B cell (primary cell): ENCODE measurements around the gene ATP7B. TPM values are rescaled to one million over a fixed set of nuclear protein-coding genes. Genes with fewer than 3 reads are reported as not detected.
"Not testable (repeated sequence)": the region's sequence is repeated elsewhere in the genome, so short reads cannot be mapped to it uniquely, and the experiment has no call there.

Experiments
- ATAC-seq: fragments of 200-7000 bp; cut with Tn5 transposase; one replicate; pipeline ENCODE4 v1.10.0; 2021; ENCODE audit warnings: low read depth, mild to moderate bottlenecking, moderate number of reproducible peaks, moderate library complexity
- CTCF ChIA-PET: fragments of 350-600 bp; sonication (Branson Sonifier 250); formaldehyde crosslinking; loops from one replicate; lab custom pipeline; 2021; ENCODE audit warnings: antibody characterized with exemption, inconsistent platforms; lab: Charles Lee
- POLR2A ChIA-PET: fragments of 350-600 bp; sonication (Branson Sonifier 250); formaldehyde crosslinking; loops from one replicate; lab custom pipeline; 2021; ENCODE audit warnings: antibody characterized with exemption; lab: Charles Lee
- DNase-seq: peaks from one replicate; pipeline ENCODE4 v3.0.0; 2013
- H2AFZ ChIP-seq: 2 replicates; pipeline ENCODE4 v1.6.1; 2012; ENCODE audit warnings: mild to moderate bottlenecking, low read depth, low read length; ENCODE audit not compliant: insufficient read depth, poor library complexity, severe bottlenecking
- H3K27ac ChIP-seq, 2 donors: 1 replicate in 1 of 2; 2 replicates in 1 of 2; pipeline ENCODE4 v1.5.1; 2012 to 2013; ENCODE audit warnings: low read length in 2 of 2, mild to moderate bottlenecking in 2 of 2, moderate library complexity in 1 of 2
- H3K27me3 ChIP-seq, 4 experiments: fragments of 200-600 bp in 1 of 4; sonication (generic) in 1 of 4; replicated peaks in 1 of 4; 1 replicate in 2 of 4; 2 replicates in 2 of 4; pipeline versions ENCODE4 v1.6.1 to v1.7.0; 2013 to 2016; ENCODE audit warnings: low read length in 3 of 4, mild to moderate bottlenecking in 2 of 4, mixed read lengths in 1 of 4, moderate library complexity in 1 of 4; ENCODE audit not compliant: insufficient read depth in 4 of 4, control insufficient read depth in 3 of 4; ENCODE audit errors: control extremely low read depth in 1 of 4
- H3K36me3 ChIP-seq, 2 experiments: replicated peaks in 1 of 2; 1 replicate in 1 of 2; 2 replicates in 1 of 2; pipeline versions ENCODE4 v1.6.1 to v1.7.1; 2013; ENCODE audit warnings: low read length in 1 of 2; ENCODE audit not compliant: insufficient read depth in 2 of 2, control insufficient read depth in 1 of 2; ENCODE audit errors: control extremely low read depth in 1 of 2, extremely low read depth in 1 of 2
- H3K4me1 ChIP-seq, 2 donors: fragments of 200-600 bp in 1 of 2; sonication (generic) in 1 of 2; 1 replicate in 1 of 2; 2 replicates in 1 of 2; pipeline versions ENCODE4 v1.5.1 to v1.6.1; 2013 to 2017; ENCODE audit warnings: low read length in 2 of 2; ENCODE audit not compliant: control insufficient read depth in 2 of 2, insufficient read depth in 2 of 2
- H3K4me2 ChIP-seq: replicated peaks from 2 replicates; pipeline ENCODE3; 2012; ENCODE audit warnings: mild to moderate bottlenecking, low read depth, low read length; ENCODE audit not compliant: poor library complexity, severe bottlenecking
- H3K4me3 ChIP-seq, 5 experiments: fragments of 200-600 bp in 1 of 5; sonication (generic) in 1 of 5; 1 replicate in 3 of 5; 2 replicates in 2 of 5; pipeline versions ENCODE4 v1.5.1 to v1.7.0; 2011 to 2016; ENCODE audit warnings: low read length in 4 of 5, mild to moderate bottlenecking in 4 of 5, low read depth in 2 of 5, control low read depth in 1 of 5, moderate library complexity in 1 of 5; ENCODE audit not compliant: insufficient read depth in 1 of 5; ENCODE audit errors: control extremely low read depth in 1 of 5, extremely low read depth in 1 of 5
- H3K79me2 ChIP-seq: fragments of 200-600 bp; sonication (generic); one replicate; pipeline ENCODE4 v1.6.0; 2016; ENCODE audit warnings: low read length; ENCODE audit not compliant: control insufficient read depth, insufficient read depth
- H3K9ac ChIP-seq: fragments of 200-600 bp; sonication (generic); 2 replicates; pipeline ENCODE4 v1.6.1; 2017; ENCODE audit warnings: mild to moderate bottlenecking, low read length, moderate library complexity
- H3K9me3 ChIP-seq, 3 donors: one replicate each; pipeline versions ENCODE4 v1.6.1 to v1.7.1; 2013; ENCODE audit warnings: low read length in 2 of 3; ENCODE audit not compliant: control insufficient read depth in 2 of 3, insufficient read depth in 1 of 3; ENCODE audit errors: control extremely low read depth in 1 of 3
- H4K20me1 ChIP-seq: 2 replicates; pipeline ENCODE4 v1.6.0; 2012; ENCODE audit warnings: mild to moderate bottlenecking, low read length; ENCODE audit not compliant: insufficient read depth, control insufficient read depth, poor library complexity, severe bottlenecking
- H3K27ac Mint-ChIP-seq: one replicate; pipeline ENCODE4 v1.8.0; 2021; ENCODE audit warnings: mixed read lengths
- H3K27me3 Mint-ChIP-seq: one replicate; pipeline ENCODE4 v1.8.0; 2021; ENCODE audit warnings: mixed read lengths
- H3K4me1 Mint-ChIP-seq: one replicate; pipeline ENCODE4 v1.8.0; 2021; ENCODE audit warnings: mixed read lengths
- H3K4me3 Mint-ChIP-seq: one replicate; pipeline ENCODE4 v1.8.0; 2021; ENCODE audit warnings: mixed read lengths
- H3K9me3 Mint-ChIP-seq: one replicate; pipeline ENCODE4 v1.8.0; 2022; ENCODE audit warnings: mixed read lengths; ENCODE audit not compliant: insufficient read depth
- EZH2 ChIP-seq: IDR thresholded peaks from 2 replicates; pipeline ENCODE4 v1.6.1; 2012; ENCODE audit warnings: borderline replicate concordance, low read depth, mild to moderate bottlenecking, moderate library complexity, low read length; ENCODE audit not compliant: insufficient read depth, poor library complexity, severe bottlenecking
- WGBS: methylation state at CpG from one replicate; pipeline ENCODE4 v1.1.5; 2013; ENCODE audit warnings: missing lambda C conversion rate; ENCODE audit not compliant: insufficient coverage; 5-methylcytosine and 5-hydroxymethylcytosine counted together
- intact Hi-C: fragments of 100-400 bp; cut with micrococcal nuclease; formaldehyde crosslinking; loops from one replicate; pipeline ENCODE4 v1.10.0; 2022
- polyA plus RNA-seq: library from polyadenylated mRNA; depleted of rRNA; stranded (reverse); fragments of >200 nt; gene quantifications from 2 replicates; pipeline ENCODE4 v1.2.3, GENCODE V29; 2012
- total RNA-seq, 2 donors: library from RNA; stranded (reverse); fragments of 120-200 nt in 1 of 2; gene quantifications; 1 replicate in 1 of 2; 2 replicates in 1 of 2; pipeline versions ENCODE4 v1.2.3 to v1.2.4, GENCODE V29; 2013 to 2022
- TF ChIP-seq, protein P1 (sequence below): fragments of 200-600 bp; IDR thresholded peaks from one replicate; pipeline ENCODE4 v1.8.0; 2022; ENCODE audit warnings: antibody characterized with exemption, mild to moderate bottlenecking

Gene ATP7B
- total and polyA plus RNA-seq, 2 donors (not counting 1 experiment from before 2014, with no cell fraction given), result 0.10 to 0.91 TPM

DNA sequence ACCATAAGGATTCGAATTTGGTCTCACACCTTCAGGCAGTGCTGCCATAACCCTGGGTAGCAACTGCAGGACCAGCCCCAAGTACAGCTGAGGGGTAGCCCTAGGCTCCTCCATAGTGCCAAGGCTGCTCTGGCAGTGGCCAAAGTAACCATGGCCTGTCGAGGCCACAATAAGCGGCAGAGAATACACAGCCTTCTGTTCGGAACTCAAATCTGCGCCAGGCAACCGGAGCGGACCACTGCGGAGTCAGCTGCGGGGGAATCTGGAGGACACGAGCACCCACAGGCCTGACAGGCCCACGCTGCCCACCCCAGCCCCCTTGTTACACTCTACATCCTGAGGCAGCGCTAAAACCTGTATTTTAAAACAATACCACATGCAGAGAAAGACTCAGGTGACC is 100.7 kb downstream of the ATP7B start:
- H3K79me2 ChIP-seq, result no peaks in the 10 kb centered on the region
- intact Hi-C loops, result no loop called here
- ChIA-PET POLR2A (no interaction called here), CTCF (no interaction called here)
- ATAC-seq (no peak), DNase-seq (no peak)
- H3K9ac ChIP-seq, result no peak overlapping the region
- Mint-ChIP-seq H3K4me3 (no peak overlapping the region), H3K27me3 (no peaks in the 10 kb centered on the region), H3K9me3 (no peaks in the 10 kb centered on the region), H3K4me1 (peaks cover 5% of the 10 kb centered on the region), H3K27ac (no peak overlapping the region)
- no peak overlapping the region for H2AFZ ChIP-seq
- WGBS, result 97% methylated on average over 11 of the region's 12 CpGs
- no peak overlapping the region for H3K27ac ChIP-seq
- TF ChIP-seq EZH2, result no peak
- TF ChIP-seq, protein P1, sequence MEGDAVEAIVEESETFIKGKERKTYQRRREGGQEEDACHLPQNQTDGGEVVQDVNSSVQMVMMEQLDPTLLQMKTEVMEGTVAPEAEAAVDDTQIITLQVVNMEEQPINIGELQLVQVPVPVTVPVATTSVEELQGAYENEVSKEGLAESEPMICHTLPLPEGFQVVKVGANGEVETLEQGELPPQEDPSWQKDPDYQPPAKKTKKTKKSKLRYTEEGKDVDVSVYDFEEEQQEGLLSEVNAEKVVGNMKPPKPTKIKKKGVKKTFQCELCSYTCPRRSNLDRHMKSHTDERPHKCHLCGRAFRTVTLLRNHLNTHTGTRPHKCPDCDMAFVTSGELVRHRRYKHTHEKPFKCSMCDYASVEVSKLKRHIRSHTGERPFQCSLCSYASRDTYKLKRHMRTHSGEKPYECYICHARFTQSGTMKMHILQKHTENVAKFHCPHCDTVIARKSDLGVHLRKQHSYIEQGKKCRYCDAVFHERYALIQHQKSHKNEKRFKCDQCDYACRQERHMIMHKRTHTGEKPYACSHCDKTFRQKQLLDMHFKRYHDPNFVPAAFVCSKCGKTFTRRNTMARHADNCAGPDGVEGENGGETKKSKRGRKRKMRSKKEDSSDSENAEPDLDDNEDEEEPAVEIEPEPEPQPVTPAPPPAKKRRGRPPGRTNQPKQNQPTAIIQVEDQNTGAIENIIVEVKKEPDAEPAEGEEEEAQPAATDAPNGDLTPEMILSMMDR, result no peak
- H4K20me1 ChIP-seq, result no peaks in the 10 kb centered on the region
- H3K4me2 ChIP-seq, result no peak overlapping the region
- H3K4me3 ChIP-seq, result no peak overlapping the region
- H3K4me1 ChIP-seq, result no peaks in the 10 kb centered on the region
- no peaks in the 10 kb centered on the region for H3K27me3 ChIP-seq
- no peaks in the 10 kb centered on the region for H3K36me3 ChIP-seq
- H3K9me3 ChIP-seq, result no peaks in the 10 kb centered on the region

DNA sequence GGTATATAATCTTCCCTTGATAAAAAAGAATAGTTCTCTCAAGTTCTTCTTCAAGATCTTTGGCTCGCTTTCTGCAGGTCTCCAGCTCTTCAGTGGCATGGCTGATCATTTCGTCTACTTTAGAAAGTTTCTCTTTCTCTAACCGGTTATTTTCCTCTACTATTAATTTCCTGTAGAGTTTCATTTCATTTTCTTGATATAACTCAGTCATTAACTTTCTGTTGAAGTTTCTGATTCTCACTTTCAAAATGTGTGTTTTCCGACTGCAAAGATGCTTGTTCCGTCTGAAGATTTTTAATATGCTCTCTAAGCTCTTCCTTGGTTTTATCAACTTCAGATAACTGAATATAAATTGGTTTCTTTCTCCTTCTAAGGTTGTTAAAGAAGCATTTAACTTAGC is 102.0 kb downstream of the ATP7B start:
- H3K27me3 Mint-ChIP-seq, CTCF ChIA-PET, H3K4me3 ChIP-seq, H3K9me3 ChIP-seq, H3K27me3 ChIP-seq, POLR2A ChIA-PET, DNase-seq, H3K27ac Mint-ChIP-seq, H3K4me2 ChIP-seq, H3K4me3 Mint-ChIP-seq, H4K20me1 ChIP-seq, H3K27ac ChIP-seq, H2AFZ ChIP-seq, H3K36me3 ChIP-seq, H3K4me1 ChIP-seq, intact Hi-C loops, ATAC-seq, H3K79me2 ChIP-seq, H3K9ac ChIP-seq, H3K4me1 Mint-ChIP-seq, H3K9me3 Mint-ChIP-seq: not testable (repeated sequence)
- WGBS, result no CpG with 5 or more reads among the region's 5 CpGs
